HUES48 (cell line): ENCODE measurements around the gene AATK.

Experiments
- H3K27ac ChIP-seq: one replicate; pipeline ENCODE4 v1.7.0; 2013; ENCODE audit warnings: low read depth, low read length, inconsistent platforms
- H3K27me3 ChIP-seq: 2 replicates; pipeline ENCODE4 v1.6.1; 2013; ENCODE audit warnings: mild to moderate bottlenecking, low read length; ENCODE audit not compliant: control insufficient read depth, insufficient read depth
- H3K36me3 ChIP-seq: 2 replicates; pipeline ENCODE4 v1.6.1; 2013; ENCODE audit warnings: low read length; ENCODE audit not compliant: control insufficient read depth, insufficient read depth
- H3K4me1 ChIP-seq: 2 replicates; pipeline ENCODE4 v1.6.1; 2013; ENCODE audit warnings: mild to moderate bottlenecking, low read length; ENCODE audit not compliant: control insufficient read depth, insufficient read depth
- H3K4me3 ChIP-seq: 2 replicates; pipeline ENCODE4 v1.5.1; 2013; ENCODE audit warnings: mild to moderate bottlenecking, low read depth, low read length
- H3K9ac ChIP-seq: 2 replicates; pipeline ENCODE4 v1.6.1; 2013; ENCODE audit warnings: mild to moderate bottlenecking, low read depth, low read length, moderate library complexity
- H3K9me3 ChIP-seq: 2 replicates; pipeline ENCODE4 v1.6.1; 2013; ENCODE audit warnings: low read length; ENCODE audit not compliant: control insufficient read depth, insufficient read depth

Gene AATK

GRCh38 chr17:81070541-81071246 is 95.3 kb downstream of the AATK start:
- Histone ChIP-seq H3K27me3 (no peaks in the 10 kb centered on the region), H3K9ac (no peak overlapping the region), H3K4me3 (no peak overlapping the region), H3K9me3 (no peaks in the 10 kb centered on the region), H3K4me1 (no peaks in the 10 kb centered on the region), H3K27ac (no peak overlapping the region), H3K36me3 (no peaks in the 10 kb centered on the region)

GRCh38 chr17:81069135-81069645 is 96.8 kb downstream of the AATK start:
- Histone ChIP-seq H3K9ac (no peak overlapping the region), H3K27ac (no peak overlapping the region), H3K4me1 (0 out of 2 replicates have a peak, but pooled peaks cover 7% of the 10 kb centered on the region), H3K36me3 (no peaks in the 10 kb centered on the region), H3K4me3 (no peak overlapping the region), H3K9me3 (no peaks in the 10 kb centered on the region), H3K27me3 (no peaks in the 10 kb centered on the region)

GRCh38 chr17:81068411-81069134 is 97.4 kb downstream of the AATK start:
- Histone ChIP-seq H3K4me1 (0 out of 2 replicates have a peak, but pooled peaks cover 7% of the 10 kb centered on the region), H3K9me3 (no peaks in the 10 kb centered on the region), H3K4me3 (no peak overlapping the region), H3K9ac (no peak overlapping the region), H3K36me3 (no peaks in the 10 kb centered on the region), H3K27me3 (no peaks in the 10 kb centered on the region), H3K27ac (no peak overlapping the region)

- H3K36me3 ChIP-seq: no peaks in the 10 kb centered on the region
- H3K9ac ChIP-seq: no peak overlapping the region
- H3K27me3 ChIP-seq: no peaks in the 10 kb centered on the region
- no peak overlapping the region for H3K27ac ChIP-seq
- no peak overlapping the region for H3K4me3 ChIP-seq
- H3K4me1 ChIP-seq: 0 out of 2 replicates have a peak, but pooled peaks cover 7% of the 10 kb centered on the region
- no peaks in the 10 kb centered on the region for H3K9me3 ChIP-seq
These were observed 98.6 kb downstream of the AATK start for GRCh38 chr17:81067391-81067811.
